Measurements from ENCODE around the gene YWHAH. TPM values are rescaled to one million over a fixed set of nuclear protein-coding genes. Genes with fewer than 3 reads are reported as not detected.
"Not testable (repeated sequence)": the region's sequence is repeated elsewhere in the genome, so short reads cannot be mapped to it uniquely, and the experiment has no call there.

Gene YWHAH
- total and polyA plus RNA-seq, 2 experiments from 2014 or later: 80.7 to 135 TPM

DNA sequence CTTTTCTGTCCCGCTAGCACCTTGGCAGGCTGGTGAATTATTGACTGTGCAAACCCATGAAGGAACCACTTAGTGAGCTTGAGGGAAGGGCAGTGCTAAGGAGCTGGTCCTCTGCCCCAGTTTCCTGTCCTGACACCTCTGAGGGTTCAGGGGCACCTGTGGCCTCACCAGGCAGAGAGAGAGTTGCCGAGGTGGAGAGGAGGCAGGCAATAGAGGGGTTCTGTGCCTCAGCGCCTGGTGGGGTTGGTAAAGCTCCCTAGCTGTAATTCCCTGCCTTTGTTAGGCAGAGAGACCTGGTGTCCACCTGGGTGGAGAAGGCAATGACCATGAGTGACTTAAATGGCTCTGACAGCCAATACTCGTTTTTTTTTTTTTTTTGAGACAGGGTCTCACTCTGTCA lies 36.3 kb downstream of the YWHAH start:
- TF ChIP-seq, protein P1, sequence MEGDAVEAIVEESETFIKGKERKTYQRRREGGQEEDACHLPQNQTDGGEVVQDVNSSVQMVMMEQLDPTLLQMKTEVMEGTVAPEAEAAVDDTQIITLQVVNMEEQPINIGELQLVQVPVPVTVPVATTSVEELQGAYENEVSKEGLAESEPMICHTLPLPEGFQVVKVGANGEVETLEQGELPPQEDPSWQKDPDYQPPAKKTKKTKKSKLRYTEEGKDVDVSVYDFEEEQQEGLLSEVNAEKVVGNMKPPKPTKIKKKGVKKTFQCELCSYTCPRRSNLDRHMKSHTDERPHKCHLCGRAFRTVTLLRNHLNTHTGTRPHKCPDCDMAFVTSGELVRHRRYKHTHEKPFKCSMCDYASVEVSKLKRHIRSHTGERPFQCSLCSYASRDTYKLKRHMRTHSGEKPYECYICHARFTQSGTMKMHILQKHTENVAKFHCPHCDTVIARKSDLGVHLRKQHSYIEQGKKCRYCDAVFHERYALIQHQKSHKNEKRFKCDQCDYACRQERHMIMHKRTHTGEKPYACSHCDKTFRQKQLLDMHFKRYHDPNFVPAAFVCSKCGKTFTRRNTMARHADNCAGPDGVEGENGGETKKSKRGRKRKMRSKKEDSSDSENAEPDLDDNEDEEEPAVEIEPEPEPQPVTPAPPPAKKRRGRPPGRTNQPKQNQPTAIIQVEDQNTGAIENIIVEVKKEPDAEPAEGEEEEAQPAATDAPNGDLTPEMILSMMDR (IDR thresholded peaks at IDR 0.05; ENCODE audit: poor library complexity): no peak
- TF ChIP-seq EZH2 (IDR thresholded peaks at IDR 0.05; ENCODE audit: borderline replicate concordance) (no peak), EZH2phosphoT487 (IDR thresholded peaks at IDR 0.05; ENCODE audit: low read depth, severe bottlenecking, unreplicated experiment) (no peak)
- H3K4me3 ChIP-seq: no peak overlapping the region
- WGBS (ENCODE audit: low lambda C conversion rate, missing lambda C conversion rate): 81% methylated on average over 4 of the region's 4 CpGs
- H3K9me3 ChIP-seq (ENCODE audit: low read depth): no peaks in the 10 kb centered on the region
- H3K27me3 ChIP-seq: no peaks in the 10 kb centered on the region
- no peak for DNase-seq (ENCODE audit: low spot score)
- H2AFZ ChIP-seq: no peak overlapping the region
- H3K36me3 ChIP-seq (replicated peaks; ENCODE audit: insufficient read depth, low read depth): no peaks in the 10 kb centered on the region
- no peaks in the 10 kb centered on the region for H3K79me2 ChIP-seq
- no peaks in the 10 kb centered on the region for H3K9me2 ChIP-seq (replicated peaks; ENCODE audit: insufficient read depth)
- no peak overlapping the region for H3K27ac ChIP-seq
- H3K4me2 ChIP-seq: no peak overlapping the region
- peaks cover 17% of the 10 kb centered on the region for H3K4me1 ChIP-seq (ENCODE audit: insufficient read depth)
- no peaks in the 10 kb centered on the region for H4K20me1 ChIP-seq (ENCODE audit: insufficient read depth, poor library complexity, severe bottlenecking)

DNA sequence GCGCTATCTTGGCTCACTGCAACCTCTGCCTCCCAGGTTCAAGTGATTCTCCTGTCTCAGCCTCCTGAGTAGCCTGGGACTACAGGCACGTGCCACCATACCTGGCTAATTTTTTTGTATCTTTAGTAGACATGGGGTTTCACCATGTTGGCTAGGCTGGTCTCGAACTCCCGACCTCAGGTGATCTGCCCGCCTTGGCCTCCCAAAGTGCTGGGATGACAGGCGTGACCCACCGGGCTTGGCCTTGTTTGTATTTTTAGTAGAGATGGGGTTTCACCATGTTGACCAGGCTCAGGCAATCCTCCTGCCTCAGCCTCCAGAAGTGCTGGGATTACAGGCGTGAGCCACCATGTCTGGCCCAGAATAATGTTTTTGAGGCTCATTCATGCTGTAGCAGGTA lies 37.6 kb downstream of the YWHAH start:
- H3K4me3 ChIP-seq; DNase-seq (ENCODE audit: low spot score); H3K9me2 ChIP-seq (replicated peaks; ENCODE audit: insufficient read depth); H2AFZ ChIP-seq; H3K4me2 ChIP-seq; H3K79me2 ChIP-seq; H3K27me3 ChIP-seq; H3K9me3 ChIP-seq (ENCODE audit: low read depth); H4K20me1 ChIP-seq (ENCODE audit: insufficient read depth, poor library complexity, severe bottlenecking); H3K36me3 ChIP-seq (replicated peaks; ENCODE audit: insufficient read depth, low read depth); H3K27ac ChIP-seq: not testable (repeated sequence)
- peaks cover 17% of the 10 kb centered on the region for H3K4me1 ChIP-seq (ENCODE audit: insufficient read depth)
- WGBS (ENCODE audit: low lambda C conversion rate, missing lambda C conversion rate): 93% methylated on average over 8 of the region's 8 CpGs

DNA sequence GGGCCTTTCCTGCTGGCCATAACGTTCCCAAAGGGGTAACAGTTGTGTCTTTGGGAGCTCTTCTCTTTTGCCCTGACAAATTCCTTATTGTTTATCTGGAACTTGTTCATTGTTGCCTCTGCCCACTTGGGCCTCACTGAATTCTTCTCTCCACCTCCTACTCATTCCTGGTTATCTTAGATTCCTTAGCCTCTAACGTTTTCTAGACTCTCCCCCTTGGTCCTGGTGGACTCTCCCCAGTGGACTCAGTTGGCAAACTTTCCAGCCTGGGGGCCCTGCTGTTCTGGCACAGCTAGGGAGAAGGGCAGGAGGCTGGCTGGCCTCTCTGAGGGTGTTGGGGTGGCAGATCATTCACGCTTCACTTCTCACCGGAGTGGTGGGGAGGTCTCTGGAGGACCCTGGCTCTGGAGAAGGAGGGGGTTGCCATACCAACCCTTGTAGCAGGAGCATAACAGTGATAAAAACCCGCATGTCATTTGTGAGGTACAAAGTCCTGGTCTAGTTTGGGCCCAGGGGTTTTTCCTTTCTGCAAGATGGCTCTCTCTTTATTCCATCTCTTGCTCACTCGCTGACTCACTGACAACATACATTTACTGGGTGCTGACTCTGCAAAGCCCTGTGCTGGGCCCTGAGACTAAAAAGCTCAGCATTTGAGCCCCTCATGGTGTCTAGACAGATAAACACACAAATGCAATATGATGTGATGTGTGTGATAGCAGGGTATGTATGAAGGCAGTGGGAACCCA lies 39.7 kb downstream of the YWHAH start:
- Histone ChIP-seq H3K79me2 (no peaks in the 10 kb centered on the region), H3K9me3 (ENCODE audit: low read depth) (no peaks in the 10 kb centered on the region), H4K20me1 (ENCODE audit: insufficient read depth, poor library complexity, severe bottlenecking) (no peaks in the 10 kb centered on the region), H3K27ac (peak overlapping the region; percentile 91), H3K4me1 (ENCODE audit: insufficient read depth) (peaks cover 9% of the 10 kb centered on the region), H3K4me3 (no peak overlapping the region), H3K27me3 (no peaks in the 10 kb centered on the region), H3K9me2 (replicated peaks; ENCODE audit: insufficient read depth) (no peaks in the 10 kb centered on the region), H2AFZ (no peak overlapping the region), H3K36me3 (replicated peaks; ENCODE audit: insufficient read depth, low read depth) (no peaks in the 10 kb centered on the region), H3K4me2 (no peak overlapping the region)
- DNase-seq (ENCODE audit: low spot score): peak; percentile 59
- WGBS (ENCODE audit: low lambda C conversion rate, missing lambda C conversion rate): 64% methylated on average over 6 of the region's 6 CpGs
- no peak for TF ChIP-seq EZH2phosphoT487 (IDR thresholded peaks at IDR 0.05; ENCODE audit: low read depth, severe bottlenecking, unreplicated experiment)
- TF ChIP-seq, protein P1 (IDR thresholded peaks at IDR 0.05; ENCODE audit: poor library complexity): no peak
- no peak for TF ChIP-seq EZH2 (IDR thresholded peaks at IDR 0.05; ENCODE audit: borderline replicate concordance)

DNA sequence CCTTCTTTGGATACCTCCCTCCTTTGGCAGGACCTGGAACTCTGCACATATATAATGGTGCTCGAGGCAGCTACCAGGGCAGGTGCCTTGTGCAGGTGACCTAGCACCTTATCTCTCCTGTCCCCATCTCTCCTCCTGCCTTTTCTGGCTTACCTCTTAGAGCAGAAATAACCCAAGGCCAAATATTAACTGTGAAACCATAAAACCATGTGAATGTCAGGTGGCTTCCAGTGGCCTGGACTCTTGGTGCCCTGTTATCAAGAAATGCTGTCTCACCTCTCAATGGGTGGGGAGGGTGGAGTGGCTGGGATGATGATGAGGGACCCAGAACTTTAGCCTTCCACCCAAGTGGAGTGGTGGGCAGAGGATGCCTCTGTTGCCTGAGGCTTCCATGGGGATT lies 42.9 kb downstream of the YWHAH start:
- H2AFZ ChIP-seq: no peak overlapping the region
- H3K4me3 ChIP-seq: no peak overlapping the region
- peak; percentile 51 for DNase-seq (ENCODE audit: low spot score)
- no peak for TF ChIP-seq EZH2phosphoT487 (IDR thresholded peaks at IDR 0.05; ENCODE audit: low read depth, severe bottlenecking, unreplicated experiment)
- TF ChIP-seq EZH2 (IDR thresholded peaks at IDR 0.05; ENCODE audit: borderline replicate concordance): no peak
- TF ChIP-seq, protein P1 (IDR thresholded peaks at IDR 0.05; ENCODE audit: poor library complexity): no peak
- no peaks in the 10 kb centered on the region for H3K27me3 ChIP-seq
- H3K9me3 ChIP-seq (ENCODE audit: low read depth): no peaks in the 10 kb centered on the region
- no peak overlapping the region for H3K4me2 ChIP-seq
- WGBS (ENCODE audit: low lambda C conversion rate, missing lambda C conversion rate): 80% methylated on average over 1 of the region's 1 CpG
- H3K79me2 ChIP-seq: no peaks in the 10 kb centered on the region
- H4K20me1 ChIP-seq (ENCODE audit: insufficient read depth, poor library complexity, severe bottlenecking): no peaks in the 10 kb centered on the region
- no peaks in the 10 kb centered on the region for H3K36me3 ChIP-seq (replicated peaks; ENCODE audit: insufficient read depth, low read depth)
- H3K4me1 ChIP-seq (ENCODE audit: insufficient read depth): peaks cover 9% of the 10 kb centered on the region
- peak overlapping the region; percentile 57 for H3K27ac ChIP-seq
- no peaks in the 10 kb centered on the region for H3K9me2 ChIP-seq (replicated peaks; ENCODE audit: insufficient read depth)
